GM19468 (cell line): ENCODE measurements around the gene NSUN4.
"Not testable (repeated sequence)": the region's sequence is repeated elsewhere in the genome, so short reads cannot be mapped to it uniquely, and the experiment has no call there.

Source experiments
- ATAC-seq: cut with Tn5 transposase; IDR thresholded peaks from one replicate; pipeline ENCODE4 v1.9.1; 2021; ENCODE audit warnings: mild to moderate bottlenecking, moderate library complexity, moderate number of reproducible peaks; ENCODE audit not compliant: unreplicated experiment; ENCODE audit errors: extremely low read depth

Gene NSUN4

DNA sequence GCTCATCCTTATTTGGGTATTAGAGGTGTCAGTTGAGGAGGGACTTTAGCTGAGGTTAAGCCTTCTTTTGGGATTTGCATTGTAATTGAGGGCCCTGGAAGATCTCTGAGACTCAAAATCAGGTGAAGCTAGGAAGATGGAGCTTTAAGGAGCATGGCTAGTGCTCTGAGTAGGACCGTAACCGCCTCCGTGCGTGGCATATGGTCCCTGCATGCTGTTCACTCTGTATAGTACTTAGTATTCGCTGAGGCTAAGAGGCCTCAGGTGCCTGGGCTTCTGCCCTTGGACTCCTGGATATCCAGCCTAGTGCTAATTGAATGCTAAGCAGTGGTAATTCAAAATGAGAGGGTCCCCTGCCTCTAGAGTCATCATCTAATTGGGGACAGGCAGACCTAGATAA, 22.5 kb downstream of the NSUN4 start:
- no peak for ATAC-seq

DNA sequence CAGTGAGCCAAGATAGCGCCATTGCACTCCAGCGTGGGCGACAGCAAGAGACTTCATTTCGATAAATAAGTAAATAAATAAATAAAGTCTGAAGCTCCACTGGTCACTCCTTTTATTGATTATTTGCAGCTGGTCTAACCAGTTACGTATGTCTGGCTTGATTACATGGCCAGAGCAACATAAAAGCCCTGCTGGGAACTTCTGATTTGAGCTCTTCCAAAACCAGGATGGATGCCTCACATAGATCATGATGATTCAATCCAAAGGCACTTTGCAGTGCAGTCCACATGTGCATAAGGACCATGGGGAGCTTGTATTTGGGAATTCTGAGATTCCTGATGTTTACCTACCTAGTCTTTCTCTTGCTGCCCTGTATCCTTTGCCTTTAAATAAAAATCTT, 24.0 kb downstream of the NSUN4 start:
- ATAC-seq, result no peak

DNA sequence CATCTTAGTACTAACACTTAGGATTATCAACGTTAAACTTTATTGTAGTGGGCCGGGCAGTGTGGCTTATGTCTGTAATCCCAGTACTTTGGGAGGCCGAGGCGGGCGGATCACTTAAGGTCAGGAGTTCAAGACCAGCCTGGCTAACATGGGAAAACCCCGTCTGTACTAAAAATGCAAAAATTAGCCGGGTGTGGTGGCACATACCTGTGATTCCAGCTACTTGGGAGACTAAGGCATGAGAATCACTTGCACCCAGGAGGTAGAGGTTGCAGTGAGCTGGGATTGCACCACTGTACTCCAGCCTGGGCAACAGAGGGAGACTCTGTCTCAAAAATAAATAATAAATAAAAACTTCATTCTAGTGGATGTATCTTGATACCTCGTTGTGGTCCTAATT, 25.2 kb downstream of the NSUN4 start:
- not testable (repeated sequence) for ATAC-seq

DNA sequence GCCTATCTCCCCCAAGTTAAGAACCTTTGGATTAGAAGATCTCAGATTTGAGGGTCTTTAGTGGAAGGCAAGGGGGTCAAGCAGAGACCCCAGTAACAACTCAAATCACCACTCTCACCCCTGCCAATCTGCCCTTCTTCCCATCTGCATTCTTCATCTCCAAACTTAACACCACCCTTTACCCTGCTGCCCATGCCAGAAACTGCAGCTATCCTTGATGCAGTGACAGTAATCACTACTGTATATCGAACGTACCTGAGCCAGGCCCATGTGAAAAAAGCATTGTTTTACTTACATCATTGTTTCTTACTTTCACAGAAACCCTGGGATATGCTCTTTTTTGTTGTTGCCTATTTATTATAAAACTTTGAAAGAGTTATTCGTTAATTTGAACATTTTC, 26.5 kb downstream of the NSUN4 start:
- no peak for ATAC-seq

DNA sequence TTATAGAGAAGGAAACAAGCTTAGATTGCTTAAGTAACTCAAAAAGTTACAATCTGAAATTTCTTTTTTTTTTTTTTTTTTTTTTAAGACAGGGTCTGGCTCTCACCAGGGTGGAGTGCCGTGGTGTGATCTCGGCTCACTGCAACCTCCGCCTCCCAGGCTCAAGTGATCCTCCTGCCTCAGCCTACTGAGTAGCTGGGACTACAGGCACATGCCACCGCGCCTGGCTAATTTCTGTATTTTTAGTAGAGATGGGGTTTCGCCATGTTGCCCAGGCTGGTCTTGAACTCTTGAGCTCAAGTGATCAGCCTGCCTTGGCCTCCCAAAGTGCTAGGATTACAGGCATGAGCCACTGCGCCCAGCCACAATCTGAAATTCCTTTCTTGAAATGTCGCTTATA, 27.1 kb downstream of the NSUN4 start:
- ATAC-seq, result not testable (repeated sequence)

DNA sequence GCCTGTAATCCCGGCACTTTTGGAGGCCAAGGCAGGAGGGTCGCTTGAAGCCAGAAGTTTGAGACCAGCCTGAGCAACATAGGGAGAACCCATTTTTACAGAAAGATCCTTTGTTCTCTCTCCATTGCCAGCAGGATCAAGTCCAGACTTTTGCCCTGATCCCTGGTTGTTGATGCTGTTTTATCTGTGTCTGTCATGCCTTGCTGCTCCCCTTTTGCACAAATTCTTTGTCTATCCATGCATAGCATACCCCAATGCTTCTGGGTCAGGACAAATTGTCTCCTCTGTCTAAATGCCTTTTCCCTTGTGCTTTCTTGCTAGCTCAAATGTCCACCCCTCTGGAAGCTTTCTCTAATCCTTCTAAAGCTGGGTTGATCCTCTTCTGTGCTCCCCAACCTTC, 28.2 kb downstream of the NSUN4 start:
- no peak for ATAC-seq

DNA sequence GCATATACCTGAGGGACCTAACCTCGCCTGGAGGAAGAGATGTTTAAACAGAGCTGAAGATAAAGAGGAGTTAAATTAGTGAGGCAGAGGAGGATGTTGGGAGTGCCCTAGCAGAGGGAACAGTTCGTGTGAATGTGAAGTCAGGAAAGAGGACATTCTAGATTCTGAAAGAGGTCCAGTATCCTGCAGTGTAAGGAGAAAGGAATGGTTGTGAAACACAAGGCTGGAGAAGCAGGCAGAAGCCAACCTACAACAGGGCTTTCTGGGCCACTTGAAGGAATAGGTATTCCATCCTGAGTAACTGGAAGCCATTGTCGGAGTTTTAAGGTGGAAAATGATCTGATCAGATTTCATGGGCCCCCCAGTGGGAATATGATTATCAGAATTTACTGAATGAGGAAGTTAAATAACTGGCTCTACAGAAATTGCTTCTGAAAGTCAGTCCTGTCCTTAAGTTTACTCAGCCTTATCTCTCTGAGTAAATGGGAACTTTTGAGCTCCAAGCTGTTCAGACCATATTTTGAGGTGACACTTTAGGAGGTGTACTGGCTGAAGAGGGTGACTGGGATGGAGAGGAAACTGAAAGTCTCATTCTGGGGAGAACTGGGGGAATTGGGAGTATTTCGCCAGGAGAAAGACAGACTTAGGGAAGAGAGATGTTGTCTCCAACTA, 29.1 kb downstream of the NSUN4 start:
- ATAC-seq, result no peak

DNA sequence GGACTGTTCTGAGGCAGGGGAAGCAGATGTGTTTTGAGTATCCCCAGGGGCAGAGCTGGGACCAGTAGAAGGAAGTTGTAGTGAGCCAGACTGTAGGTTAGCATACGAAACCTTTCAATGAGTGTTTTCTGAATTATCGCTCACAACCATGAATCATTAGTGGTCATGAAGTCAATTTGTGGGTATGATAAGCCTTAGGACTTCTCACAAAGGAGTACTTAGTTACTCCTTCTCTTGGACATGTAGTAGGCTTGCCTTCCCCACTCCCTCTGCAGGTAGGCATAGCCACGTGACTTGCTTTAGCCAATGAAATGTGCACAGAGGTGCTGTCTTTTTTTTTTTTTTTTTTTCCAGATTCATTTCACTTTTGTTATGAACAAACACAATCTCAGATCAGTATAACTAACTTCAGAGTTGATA, 29.6 kb downstream of the NSUN4 start:
- ATAC-seq, result peak; percentile 26

DNA sequence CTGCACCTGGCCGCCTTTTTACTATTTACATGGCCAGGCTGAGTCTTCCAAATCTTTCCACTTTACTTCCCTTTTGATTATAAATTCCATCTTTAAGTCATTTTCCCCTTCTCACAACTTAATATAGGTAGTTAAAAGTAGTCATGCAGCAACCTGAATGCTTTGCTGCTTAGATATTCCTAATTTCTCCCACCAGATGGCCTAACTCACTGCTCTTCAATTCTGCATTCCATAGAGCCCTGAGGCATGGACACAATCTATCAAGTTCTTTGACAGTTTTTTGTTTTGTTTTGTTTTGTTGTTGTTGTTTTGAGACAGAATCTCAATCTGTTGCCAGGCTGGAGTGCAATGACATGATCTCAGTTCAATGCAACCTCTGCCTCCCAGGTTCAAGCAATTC, 31.8 kb downstream of the NSUN4 start:
- ATAC-seq, result no peak

DNA sequence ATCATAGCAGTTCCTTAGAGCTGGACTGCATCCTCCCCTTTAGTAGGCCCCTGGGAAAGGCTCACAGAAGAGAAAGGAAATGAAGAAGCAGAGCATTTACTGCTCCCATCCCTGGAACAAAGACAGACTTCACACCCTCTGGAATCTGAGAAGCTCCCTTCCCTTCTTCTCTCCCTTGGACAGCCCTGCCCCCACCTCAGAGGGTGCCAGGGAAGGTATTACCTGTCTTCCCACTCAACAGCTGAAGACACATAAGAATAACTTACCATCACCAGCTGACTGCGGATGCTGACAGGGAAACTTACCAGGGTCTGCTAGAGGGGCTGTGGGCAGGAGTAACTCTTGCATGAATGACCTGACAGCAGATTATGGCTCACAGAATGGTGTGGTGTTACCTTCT, 39.4 kb downstream of the NSUN4 start:
- ATAC-seq, result no peak

DNA sequence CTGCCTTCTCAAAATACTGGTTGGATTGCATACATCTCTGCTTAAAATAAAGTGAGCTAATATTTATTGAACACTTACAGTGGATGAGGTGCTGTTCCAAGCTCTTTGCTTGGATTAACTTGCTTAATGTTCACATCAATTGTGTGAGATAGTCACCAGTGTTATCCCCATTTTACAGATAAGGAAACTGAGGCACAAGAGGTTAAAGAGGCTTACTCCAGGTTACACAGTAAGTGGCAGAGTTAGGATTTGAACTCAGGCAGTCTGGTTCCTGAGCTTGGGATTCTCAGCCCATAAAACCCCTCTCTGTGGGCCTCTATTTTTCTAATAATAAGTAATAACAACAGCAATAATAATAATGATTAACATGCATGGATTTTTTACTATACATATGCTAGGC, 39.9 kb downstream of the NSUN4 start:
- no peak for ATAC-seq

DNA sequence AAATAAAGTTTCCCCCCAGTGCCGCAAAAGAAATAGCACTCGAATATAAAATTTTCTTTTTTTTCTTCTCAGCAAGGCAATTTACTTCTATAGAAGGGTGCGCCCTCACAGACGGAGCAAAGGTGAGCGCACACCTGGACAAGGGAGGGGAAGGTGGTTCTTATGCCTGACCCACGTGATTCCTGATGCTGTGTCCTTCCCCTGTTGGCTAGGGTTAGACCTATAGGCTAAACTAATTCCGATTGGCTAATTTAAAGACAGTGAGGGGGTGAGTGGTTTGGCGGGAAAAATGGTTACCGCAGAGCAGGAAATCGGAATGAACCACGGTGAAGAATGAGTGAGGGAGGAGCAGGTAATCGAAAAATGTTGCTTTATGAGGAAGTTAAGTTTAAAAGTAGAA, 52.9 kb downstream of the NSUN4 start:
- ATAC-seq, result no peak

DNA sequence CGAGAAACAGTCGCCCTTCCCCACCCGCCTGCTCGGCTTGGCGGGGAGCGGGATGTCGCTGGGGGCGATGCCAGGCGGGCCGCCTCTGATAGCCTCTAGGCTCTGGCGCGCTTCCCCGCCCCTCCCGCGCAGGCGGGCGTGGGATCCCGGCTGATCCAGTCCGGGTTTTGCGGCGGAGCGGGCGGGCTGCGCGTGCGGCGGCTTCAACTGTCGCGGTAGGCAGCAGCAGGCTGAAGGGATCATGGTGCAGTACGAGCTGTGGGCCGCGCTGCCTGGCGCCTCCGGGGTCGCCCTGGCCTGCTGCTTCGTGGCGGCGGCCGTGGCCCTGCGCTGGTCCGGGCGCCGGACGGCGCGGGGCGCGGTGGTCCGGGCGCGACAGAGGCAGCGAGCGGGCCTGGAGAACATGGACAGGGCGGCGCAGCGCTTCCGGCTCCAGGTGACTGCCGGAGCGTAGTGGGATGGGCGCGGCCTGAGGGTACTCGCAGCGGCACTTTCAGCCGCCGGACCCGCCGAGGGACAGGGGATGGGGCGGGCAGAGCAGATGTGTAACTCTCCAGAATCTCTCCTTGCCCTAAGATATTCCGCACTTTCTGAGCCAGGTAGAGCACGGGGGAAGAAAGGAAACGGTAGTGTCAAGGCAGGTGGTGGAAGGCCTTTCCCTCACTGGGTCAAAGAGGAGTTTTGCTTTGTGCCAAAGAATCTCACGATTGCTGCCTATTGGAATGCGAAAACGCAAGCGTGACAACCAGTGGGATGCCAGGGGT, 53.7 kb downstream of the NSUN4 start, which contains the start of gene FAAH:
Gene FAAH, plus strand, starts transcription at position 210 of the 764 bp plus-strand sequence. Its CDS starts 32 bp downstream, at position 242.
- ATAC-seq, result no peak

DNA sequence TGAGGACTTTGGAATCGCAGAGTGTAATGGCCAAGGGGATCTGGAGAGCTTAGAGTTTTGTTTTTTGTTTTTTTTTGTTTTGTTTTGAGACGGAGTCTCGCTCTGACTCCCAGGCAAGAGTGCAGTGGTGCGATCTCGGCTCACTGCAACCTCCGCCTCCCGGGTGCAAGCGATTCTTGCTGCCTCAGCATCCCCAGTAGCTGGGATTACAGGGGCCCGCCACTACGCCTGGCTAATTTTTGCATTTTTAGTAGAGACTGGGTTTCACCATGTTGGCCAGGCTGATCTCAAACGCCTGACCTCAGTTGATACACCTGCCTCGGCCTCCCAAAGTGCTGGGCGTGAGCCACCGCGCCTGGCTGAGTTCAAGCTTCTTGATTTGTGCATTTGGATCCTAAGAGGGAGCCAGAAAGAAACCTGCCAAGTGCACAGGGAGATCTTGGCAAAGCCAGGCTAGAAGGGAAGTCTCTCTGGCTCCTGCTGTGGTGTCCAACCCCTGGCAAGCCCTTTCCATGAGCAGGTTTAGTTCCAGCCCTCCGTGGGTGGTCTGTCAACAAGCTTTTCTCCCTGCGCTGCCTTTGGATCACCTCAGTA, 54.4 kb downstream of the NSUN4 start:
- no peak for ATAC-seq

DNA sequence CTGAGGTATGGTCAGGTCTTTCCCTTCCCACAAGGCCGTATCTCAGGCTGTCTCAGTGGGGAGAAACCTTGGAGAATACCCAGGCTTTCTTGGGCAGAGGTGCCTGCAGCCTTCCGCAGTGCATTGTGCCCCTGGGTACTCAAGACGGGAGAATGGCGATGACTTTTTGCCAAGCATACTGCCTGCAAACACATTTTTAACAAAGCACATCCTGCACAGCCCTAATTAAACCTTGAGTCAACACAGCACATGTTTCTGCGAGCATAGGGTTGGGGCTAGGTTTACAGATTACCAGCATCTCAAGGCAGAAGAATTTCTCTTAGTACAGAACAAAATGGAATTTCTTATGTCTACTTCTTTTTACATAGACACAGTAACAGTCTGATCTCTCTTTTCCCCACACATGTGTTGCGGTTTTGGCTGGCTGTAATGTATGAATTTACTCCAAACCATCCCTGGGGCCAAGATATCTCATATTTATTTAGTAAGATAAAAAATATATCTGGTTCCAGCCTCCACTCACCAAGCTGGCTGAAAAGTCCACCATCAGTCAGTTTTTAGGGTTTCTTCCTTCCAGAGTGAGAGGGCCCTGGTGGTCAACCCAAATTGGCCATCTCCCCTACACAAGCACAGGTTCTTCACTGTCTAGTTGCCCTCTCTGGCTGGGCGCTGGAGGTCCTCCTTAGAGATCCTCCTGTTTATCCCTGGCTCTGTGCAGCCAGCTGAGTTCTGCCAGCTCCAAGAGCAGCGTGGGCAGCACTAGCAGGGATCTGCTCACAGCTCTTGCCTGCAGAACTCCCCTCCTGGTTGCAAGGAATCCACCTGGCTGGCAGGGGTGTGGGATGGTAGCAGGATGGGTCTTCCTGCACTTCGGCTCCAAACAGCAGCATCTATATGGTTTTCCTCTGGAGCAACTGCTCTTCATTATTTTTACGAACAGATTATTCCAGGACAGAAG, 56.1 kb downstream of the NSUN4 start:
- ATAC-seq, result no peak

DNA sequence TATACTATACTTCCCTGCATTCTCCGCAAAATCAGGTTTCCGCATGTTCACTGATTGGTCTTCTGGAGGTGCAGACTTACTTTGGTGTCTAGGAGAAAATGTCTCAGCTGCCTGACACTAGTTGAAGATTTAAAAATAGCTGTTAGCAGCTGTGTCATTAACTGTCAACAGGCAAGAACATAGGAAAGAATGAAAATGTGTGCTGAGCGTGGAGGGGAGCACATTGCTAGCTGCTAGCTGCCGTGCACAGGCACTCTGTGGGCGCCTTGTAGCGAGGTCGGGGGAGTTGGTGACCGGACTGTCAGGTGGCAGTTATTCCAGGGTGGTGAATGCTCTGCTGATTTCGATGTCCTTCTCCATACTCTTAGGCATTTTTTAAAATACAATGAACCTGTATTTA, 58.7 kb downstream of the NSUN4 start:
- no peak for ATAC-seq

DNA sequence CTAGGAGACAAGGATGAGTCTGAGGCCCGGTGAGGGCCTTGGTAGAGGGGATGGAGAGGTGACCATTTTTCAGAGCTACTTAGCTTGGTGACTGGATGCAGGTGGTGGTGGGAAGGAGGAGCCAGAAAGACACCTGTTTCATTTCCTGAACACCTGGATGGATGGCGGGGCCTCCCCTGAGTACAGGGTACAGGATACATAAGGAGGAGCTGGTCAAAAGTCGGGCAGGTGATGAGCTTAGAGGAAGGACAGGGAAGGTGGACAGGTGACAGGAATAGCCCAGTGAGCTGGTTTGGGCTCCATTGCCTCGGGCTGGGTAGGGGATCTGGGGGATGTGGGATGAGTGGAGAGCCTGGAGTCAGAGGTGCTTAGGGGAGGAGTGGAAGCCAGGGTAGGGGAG, 59.8 kb downstream of the NSUN4 start:
- no peak for ATAC-seq

DNA sequence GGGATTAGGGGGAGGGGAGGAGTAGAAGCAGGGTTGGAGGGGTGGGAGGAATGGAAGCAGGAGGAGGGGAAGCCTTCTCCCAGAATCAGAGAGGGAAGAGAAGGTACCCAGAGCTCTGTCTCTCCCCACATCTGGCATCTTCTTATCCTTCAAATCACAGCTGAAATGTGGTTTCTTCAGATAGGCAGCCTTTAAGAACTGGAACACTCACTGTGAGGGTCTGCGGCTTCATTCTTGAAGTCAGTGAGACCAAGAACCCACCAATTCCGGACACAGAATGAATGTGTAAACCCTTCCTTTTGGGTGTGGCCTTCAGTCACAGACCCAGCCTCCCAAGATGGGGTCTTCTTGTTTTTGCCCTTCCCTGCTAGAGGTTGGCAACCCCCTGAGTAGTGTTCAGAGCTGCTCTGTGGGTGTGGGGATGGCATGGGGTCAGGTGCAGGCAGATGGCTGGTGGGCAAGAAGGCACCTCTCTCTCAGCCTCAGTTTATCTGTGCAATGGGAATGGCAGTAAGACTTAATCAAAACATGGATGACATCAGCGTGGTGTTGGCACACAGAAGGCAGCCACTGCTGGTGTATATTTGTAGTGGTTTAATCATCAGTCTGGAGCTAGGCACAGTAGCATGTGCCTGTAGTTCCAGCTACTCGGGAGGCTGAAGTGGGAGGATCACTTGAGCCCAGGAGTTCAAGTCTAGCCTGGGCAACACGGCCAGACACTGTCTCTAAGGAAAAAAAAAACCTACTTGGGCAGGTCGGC, 60.7 kb downstream of the NSUN4 start:
- ATAC-seq, result no peak

DNA sequence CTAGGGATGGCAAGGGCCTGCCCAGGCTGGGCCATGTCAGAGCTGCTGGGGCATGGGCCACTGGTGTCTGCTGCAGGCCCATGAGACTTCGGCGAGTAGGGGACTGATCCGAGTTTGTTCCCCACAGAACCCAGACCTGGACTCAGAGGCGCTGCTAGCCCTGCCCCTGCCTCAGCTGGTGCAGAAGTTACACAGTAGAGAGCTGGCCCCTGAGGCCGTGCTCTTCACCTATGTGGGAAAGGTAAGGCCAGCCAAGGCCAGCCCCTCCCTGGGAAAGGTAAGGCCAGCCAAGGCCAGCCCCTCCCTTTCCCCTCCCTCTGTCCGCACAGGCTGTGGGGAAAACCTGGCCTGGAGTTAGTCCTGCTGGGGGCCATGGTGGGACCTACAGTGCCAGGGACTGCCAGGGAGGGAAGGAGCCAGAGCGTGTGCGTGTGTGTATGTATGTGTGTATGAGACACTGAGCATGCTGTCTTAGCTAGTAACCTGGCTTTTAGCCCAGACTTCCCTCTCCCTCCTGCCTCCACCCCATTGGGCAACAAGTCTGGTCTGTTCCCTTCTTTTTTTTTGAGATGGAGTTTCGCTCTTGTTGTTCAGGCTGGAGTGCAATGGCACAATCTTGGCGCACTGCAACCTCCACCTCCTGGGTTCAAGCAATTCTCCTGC, 61.5 kb downstream of the NSUN4 start:
- no peak for ATAC-seq
